ENCODE results near the gene MIER1. TPM values are rescaled to one million over a fixed set of nuclear protein-coding genes. Genes with fewer than 3 reads are reported as not detected.
A peak's percentile ranks its signal among the peaks of the same experiment; 100 is the strongest.

The MIER1 gene
- total and polyA plus RNA-seq, 9 of the 15 experiments (the other 6 are each of a cell fraction or from before 2014, with no cell fraction given): 13.9 to 34.8 (median 21.5) TPM

DNA sequence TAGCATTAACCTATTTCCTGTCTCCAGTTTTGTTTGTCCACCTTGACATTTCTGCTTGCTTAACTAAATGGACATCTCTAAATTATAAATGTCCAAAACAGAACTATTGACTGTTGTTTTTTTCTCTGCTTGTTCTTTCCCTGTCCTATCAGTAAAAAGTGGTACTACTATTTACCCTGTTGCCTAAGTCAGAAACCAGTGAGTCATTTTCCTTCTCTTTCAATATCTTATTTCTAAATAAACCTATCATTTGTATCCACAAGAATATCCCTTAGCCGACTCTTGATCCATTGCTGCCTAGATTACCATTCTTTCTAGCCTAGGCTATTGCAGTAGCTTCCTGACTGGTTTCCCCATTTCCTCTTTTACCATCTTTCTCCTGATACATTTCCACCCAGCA is 22.5 kb downstream of the MIER1 start:
- DNase-seq (ENCODE audit: extremely low read depth in 1 of 4, low spot score in 3 of 4): no peak
- CTCF ChIA-PET (ENCODE audit: low intra/inter-chr PET ratio): no interaction called here
- POLR2A ChIA-PET: interaction anchor here (0.6 to 1.2 kb wide), 5 partner anchors 8 to 200 kb away, joined by 3 to 4 read pairs (median 3); partner anchors contain the start of genes DNAI4 and MIER1
- FAIRE-seq: no peak
- no peak overlapping the region for H3K4me3 ChIP-seq
- H2AFZ ChIP-seq (ENCODE audit: low read depth, low read length): no peak overlapping the region
- no peak overlapping the region for H3K9ac ChIP-seq (ENCODE audit: insufficient read depth in 1 of 2, low read depth in 2 of 2, low read length in 2 of 2)
- in situ Hi-C loops (cut with MboI) (no loop called here), intact Hi-C loops (cut with micrococcal nuclease) (no loop called here)
- no peak overlapping the region for H3K27ac ChIP-seq (ENCODE audit: extremely low read depth, low read depth, low read length)
- 89% methylated on average over 1 of the region's 1 CpG for WGBS (ENCODE audit: insufficient coverage, low coverage, missing lambda C conversion rate)
- ATAC-seq: no peak
- H3K79me2 ChIP-seq (ENCODE audit: control insufficient read depth, insufficient read depth, low read length): peaks cover 34% of the 10 kb centered on the region
- no peaks in the 10 kb centered on the region for H3K27me3 ChIP-seq (ENCODE audit: control insufficient read depth in 2 of 2, insufficient read depth in 2 of 2, low read length in 2 of 2)
- H3K36me3 ChIP-seq (ENCODE audit: control insufficient read depth, insufficient read depth, low read length): peaks cover 84% of the 10 kb centered on the region; the same call in 2 of the 3 replicates
- H3K4me1 ChIP-seq (replicated peaks in 1 of 2; ENCODE audit: control insufficient read depth in 2 of 2, insufficient read depth in 2 of 2, low read length in 2 of 2): 0 out of 5 replicates have a peak, but pooled peaks cover 0 to 4% of the 10 kb centered on the region in 2 experiments
- no peaks in the 10 kb centered on the region for H4K20me1 ChIP-seq (replicated peaks; ENCODE audit: control insufficient read depth, insufficient read depth, low read length)
- TF ChIP-seq SPI1 (IDR thresholded peaks at IDR 0.05; ENCODE audit: borderline replicate concordance, low read depth, low read length) (0 out of 2 replicates have a peak, but pooled peaks have one; percentile 13), TEAD1 (CRISPR knock-in tag; IDR thresholded peaks at IDR 0.05) (no peak)
- H3K9me3 ChIP-seq (replicated peaks; ENCODE audit: control insufficient read depth, insufficient read depth, low read depth, low read length): no peaks in the 10 kb centered on the region
- no peak overlapping the region for H3K4me2 ChIP-seq (ENCODE audit: insufficient read depth, low read length)
- BruUV-seq (replicated peaks): no TSS peak
- no peaks in the 10 kb centered on the region for H3K9me1 ChIP-seq (ENCODE audit: control insufficient read depth, insufficient read depth, low read length)

DNA sequence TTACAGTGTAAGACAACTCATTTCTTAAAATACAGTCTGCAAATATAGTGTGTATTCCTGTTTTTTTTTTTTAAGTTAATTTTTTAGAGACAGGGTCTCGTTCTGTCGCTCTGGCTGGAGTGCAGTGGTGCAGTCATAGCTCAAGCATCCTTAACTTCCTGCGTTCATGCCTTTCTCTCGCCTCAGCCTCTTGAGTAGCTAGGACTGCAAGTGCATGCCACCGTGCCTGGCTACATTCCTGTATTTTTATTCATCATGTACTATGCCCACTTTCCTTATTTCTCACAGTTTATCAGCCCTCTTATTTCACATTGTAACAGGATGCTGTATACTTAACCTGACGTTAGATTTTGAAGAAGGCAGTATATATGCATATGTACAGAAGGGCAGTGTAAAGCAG is 26.7 kb downstream of the MIER1 start:
- H3K9me3 ChIP-seq (replicated peaks; ENCODE audit: control insufficient read depth, insufficient read depth, low read depth, low read length): no peaks in the 10 kb centered on the region
- FAIRE-seq (no peak), ATAC-seq (no peak), DNase-seq (ENCODE audit: extremely low read depth in 1 of 4, low spot score in 3 of 4) (no peak)
- CTCF ChIA-PET (ENCODE audit: low intra/inter-chr PET ratio): no interaction called here
- no peak overlapping the region for H3K4me2 ChIP-seq (ENCODE audit: insufficient read depth, low read length)
- no peaks in the 10 kb centered on the region for H3K27me3 ChIP-seq (ENCODE audit: control insufficient read depth in 2 of 2, insufficient read depth in 2 of 2, low read length in 2 of 2)
- H2AFZ ChIP-seq (ENCODE audit: low read depth, low read length): no peak overlapping the region
- peaks cover 4% of the 10 kb centered on the region; the same call in 1 of the 2 replicates for H4K20me1 ChIP-seq (replicated peaks; ENCODE audit: control insufficient read depth, insufficient read depth, low read length)
- BruUV-seq (replicated peaks): no TSS peak
- POLR2A ChIA-PET: interaction anchor here (0.7 kb wide), 1 partner anchor 12 kb away, joined by 3 read pairs; no protein-coding TSS in a partner anchor
- no peaks in the 10 kb centered on the region for H3K9me1 ChIP-seq (ENCODE audit: control insufficient read depth, insufficient read depth, low read length)
- no peak overlapping the region for H3K4me3 ChIP-seq
- 87% methylated on average over 6 of the region's 6 CpGs for WGBS (ENCODE audit: insufficient coverage, low coverage, missing lambda C conversion rate)
- no peak overlapping the region for H3K9ac ChIP-seq (ENCODE audit: insufficient read depth in 1 of 2, low read depth in 2 of 2, low read length in 2 of 2)
- in situ Hi-C loops (cut with MboI) (no loop called here), intact Hi-C loops (cut with micrococcal nuclease) (no loop called here)
- peaks cover 85% of the 10 kb centered on the region; the same call in 2 of the 3 replicates for H3K36me3 ChIP-seq (ENCODE audit: control insufficient read depth, insufficient read depth, low read length)
- no peak overlapping the region for H3K27ac ChIP-seq (ENCODE audit: extremely low read depth, low read depth, low read length)
- peaks cover 6 to 7% of the 10 kb centered on the region in 2 experiments; a peak in 2 of 5 replicates for H3K4me1 ChIP-seq (replicated peaks in 1 of 2; ENCODE audit: control insufficient read depth in 2 of 2, insufficient read depth in 2 of 2, low read length in 2 of 2)
- peaks cover 16% of the 10 kb centered on the region; the same call in 1 of the 3 replicates for H3K79me2 ChIP-seq (ENCODE audit: control insufficient read depth, insufficient read depth, low read length)
- TF ChIP-seq NFIC (IDR thresholded peaks at IDR 0.05): no peak
- TF ChIP-seq ZNF184 (CRISPR knock-in tag; IDR thresholded peaks at IDR 0.05): no peak
- TF ChIP-seq FOSL1 (tag; conservative IDR thresholded peaks at IDR 0.05): no peak
- no peak for TF ChIP-seq ZNF3 (CRISPR knock-in tag; IDR thresholded peaks at IDR 0.05)
- TF ChIP-seq IFI16 (CRISPR knock-in tag; IDR thresholded peaks at IDR 0.05): no peak
- no peak for TF ChIP-seq EHMT2 (IDR thresholded peaks at IDR 0.05)
- TF ChIP-seq, protein P1, sequence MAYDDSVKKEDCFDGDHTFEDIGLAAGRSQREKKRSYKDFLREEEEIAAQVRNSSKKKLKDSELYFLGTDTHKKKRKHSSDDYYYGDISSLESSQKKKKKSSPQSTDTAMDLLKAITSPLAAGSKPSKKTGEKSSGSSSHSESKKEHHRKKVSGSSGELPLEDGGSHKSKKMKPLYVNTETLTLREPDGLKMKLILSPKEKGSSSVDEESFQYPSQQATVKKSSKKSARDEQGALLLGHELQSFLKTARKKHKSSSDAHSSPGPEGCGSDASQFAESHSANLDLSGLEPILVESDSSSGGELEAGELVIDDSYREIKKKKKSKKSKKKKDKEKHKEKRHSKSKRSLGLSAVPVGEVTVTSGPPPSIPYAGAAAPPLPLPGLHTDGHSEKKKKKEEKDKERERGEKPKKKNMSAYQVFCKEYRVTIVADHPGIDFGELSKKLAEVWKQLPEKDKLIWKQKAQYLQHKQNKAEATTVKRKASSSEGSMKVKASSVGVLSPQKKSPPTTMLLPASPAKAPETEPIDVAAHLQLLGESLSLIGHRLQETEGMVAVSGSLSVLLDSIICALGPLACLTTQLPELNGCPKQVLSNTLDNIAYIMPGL (CRISPR knock-in tag; IDR thresholded peaks at IDR 0.05): no peak
- no peak for TF ChIP-seq PHF21A (IDR thresholded peaks at IDR 0.05; ENCODE audit: borderline replicate concordance, low read depth)
- no peak for TF ChIP-seq CREBBP (IDR thresholded peaks at IDR 0.05; ENCODE audit: low read depth, low read length)
- no peak for TF ChIP-seq STAT5B (CRISPR knock-in tag; IDR thresholded peaks at IDR 0.05)
- no peak for TF ChIP-seq RBM34 (IDR thresholded peaks at IDR 0.05; ENCODE audit: borderline replicate concordance, insufficient read depth, low read length)
- TF ChIP-seq, protein P2, sequence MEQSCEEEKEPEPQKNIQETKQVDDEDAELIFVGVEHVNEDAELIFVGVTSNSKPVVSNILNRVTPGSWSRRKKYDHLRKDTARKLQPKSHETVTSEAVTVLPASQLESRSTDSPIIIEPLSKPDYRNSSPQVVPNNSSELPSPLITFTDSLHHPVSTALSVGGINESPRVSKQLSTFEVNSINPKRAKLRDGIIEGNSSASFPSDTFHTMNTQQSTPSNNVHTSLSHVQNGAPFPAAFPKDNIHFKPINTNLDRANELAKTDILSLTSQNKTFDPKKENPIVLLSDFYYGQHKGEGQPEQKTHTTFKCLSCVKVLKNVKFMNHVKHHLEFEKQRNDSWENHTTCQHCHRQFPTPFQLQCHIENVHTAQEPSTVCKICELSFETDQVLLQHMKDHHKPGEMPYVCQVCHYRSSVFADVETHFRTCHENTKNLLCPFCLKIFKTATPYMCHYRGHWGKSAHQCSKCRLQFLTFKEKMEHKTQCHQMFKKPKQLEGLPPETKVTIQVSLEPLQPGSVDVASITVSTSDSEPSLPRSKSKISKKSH (CRISPR knock-in tag; IDR thresholded peaks at IDR 0.05): no peak
- no peak for TF ChIP-seq RB1 (IDR thresholded peaks at IDR 0.05; ENCODE audit: low read depth)

All from K562 (cell line).